ENCODE results near the gene NAAA. TPM values are rescaled to one million over a fixed set of nuclear protein-coding genes. Genes with fewer than 3 reads are reported as not detected.

Gene NAAA
- total RNA-seq, 1 experiment from 2014 or later: 2.7 TPM

- no peak overlapping the region for H2AFZ ChIP-seq (ENCODE audit: low read length)
- no peak overlapping the region for H3K18ac ChIP-seq (ENCODE audit: insufficient read length, low read depth, low read length)
- H3K27ac ChIP-seq (ENCODE audit: insufficient read length, low read depth, low read length): no peak overlapping the region
- no peaks in the 10 kb centered on the region for H4K20me1 ChIP-seq (ENCODE audit: control insufficient read depth, insufficient read depth, insufficient read length)
- H3K4me3 Mint-ChIP-seq: no peak overlapping the region
- no peaks in the 10 kb centered on the region for H3K9me3 ChIP-seq (ENCODE audit: control insufficient read depth, low read depth, low read length)
- no peak overlapping the region for H3K56ac ChIP-seq (ENCODE audit: insufficient read length, low read depth, low read length)
- H3K79me2 ChIP-seq (ENCODE audit: insufficient read depth, low read length): no peaks in the 10 kb centered on the region; the same call in 1 of the 2 replicates
- H2BK5ac ChIP-seq (ENCODE audit: insufficient read length, low read length): no peak overlapping the region
- H3K4me1 Mint-ChIP-seq: no peaks in the 10 kb centered on the region
- no peak overlapping the region for H3K23ac ChIP-seq (ENCODE audit: insufficient read length, low read depth, low read length)
- no peak overlapping the region for H3K9ac ChIP-seq (ENCODE audit: extremely low read depth, insufficient read length, low read length)
- no peaks in the 10 kb centered on the region for H3K79me1 ChIP-seq (ENCODE audit: insufficient read depth, low read depth, low read length, poor library complexity, severe bottlenecking)
- H3T11ph ChIP-seq (ENCODE audit: low read length): no peak overlapping the region
- H2BK15ac ChIP-seq (ENCODE audit: low read depth, low read length): no peak overlapping the region
- no peak overlapping the region for H3K4ac ChIP-seq (ENCODE audit: low read depth, low read length)
- no peaks in the 10 kb centered on the region for H3K27me3 ChIP-seq (ENCODE audit: insufficient read depth, low read length)
- no peaks in the 10 kb centered on the region for H3K23me2 ChIP-seq (ENCODE audit: insufficient read length, low read depth, low read length, poor library complexity, severe bottlenecking)
- no peak overlapping the region for H3K4me2 ChIP-seq (ENCODE audit: insufficient read depth, insufficient read length, low read length)
- no peaks in the 10 kb centered on the region for H3K27me3 Mint-ChIP-seq (ENCODE audit: low read depth)
- no peak overlapping the region for H4K8ac ChIP-seq (replicated peaks; ENCODE audit: insufficient read length, low read depth, low read length)
- no peak overlapping the region for H2BK120ac ChIP-seq (ENCODE audit: low read depth, low read length, poor library complexity, severe bottlenecking)
- H3K27ac Mint-ChIP-seq: no peak overlapping the region; a peak in 1 of 7 replicates
- no peak for DNase-seq
- no peaks in the 10 kb centered on the region for H3K4me1 ChIP-seq (ENCODE audit: insufficient read depth, low read length)
- H2BK12ac ChIP-seq (ENCODE audit: insufficient read length, low read depth, low read length): no peak overlapping the region
- no peak overlapping the region for H3K14ac ChIP-seq (ENCODE audit: insufficient read depth, low read length)
- no peak for TF ChIP-seq CTCF (conservative IDR thresholded peaks at IDR 0.05)
- no peak overlapping the region for H4K91ac ChIP-seq (ENCODE audit: insufficient read length, low read depth, low read length)
- H2BK20ac ChIP-seq (ENCODE audit: low read depth, low read length, poor library complexity, severe bottlenecking): no peak overlapping the region
- H3K36me3 Mint-ChIP-seq (ENCODE audit: insufficient read depth in 1 of 3, low read depth in 3 of 3): no peaks in the 10 kb centered on the region
- H3K9me3 Mint-ChIP-seq: no peaks in the 10 kb centered on the region; a peak in 1 of 5 replicates
- H2AK5ac ChIP-seq (ENCODE audit: insufficient read length, low read length): no peak overlapping the region
- WGBS (ENCODE audit: extremely low coverage, insufficient read length, low lambda C conversion rate): no CpG with 5 or more reads among the region's 3 CpGs
- H4K5ac ChIP-seq (ENCODE audit: insufficient read length, low read depth, low read length): no peak overlapping the region
Measured at GRCh38 chr4:75869100-75869499, 71.7 kb downstream of the NAAA start.
